ENCODE measurements around the gene MTHFSD. TPM values are rescaled to one million over a fixed set of nuclear protein-coding genes. Genes with fewer than 3 reads are reported as not detected.

The MTHFSD gene
- total RNA-seq, 2 experiments from 2014 or later, result 20.7 to 22.5 TPM

- no peaks in the 10 kb centered on the region for H3K4me1 Mint-ChIP-seq
- H3K4me3 Mint-ChIP-seq, result no peak overlapping the region
- peaks cover under 1% of the 10 kb centered on the region for H3K36me3 Mint-ChIP-seq
- no peaks in the 10 kb centered on the region for H3K27me3 Mint-ChIP-seq
- no peak overlapping the region for H3K27ac Mint-ChIP-seq
- DNase-seq, result no peak
- H3K9me3 Mint-ChIP-seq, result no peaks in the 10 kb centered on the region
Measured at GRCh38 chr16:86534779-86535615, 20.0 kb downstream of the MTHFSD start.

GRCh38 chr16:86533767-86534351 lies 21.2 kb downstream of the MTHFSD start:
- no peak for DNase-seq
- Mint-ChIP-seq H3K27me3 (no peaks in the 10 kb centered on the region), H3K4me1 (no peaks in the 10 kb centered on the region), H3K9me3 (no peaks in the 10 kb centered on the region), H3K4me3 (no peak overlapping the region), H3K27ac (peak overlapping the region; percentile 31), H3K36me3 (peaks cover 2% of the 10 kb centered on the region)

- H3K27ac Mint-ChIP-seq, result no peak overlapping the region
- H3K4me1 Mint-ChIP-seq, result no peaks in the 10 kb centered on the region
- H3K36me3 Mint-ChIP-seq, result peaks cover 2% of the 10 kb centered on the region
- H3K4me3 Mint-ChIP-seq, result no peak overlapping the region
- no peaks in the 10 kb centered on the region for H3K9me3 Mint-ChIP-seq
- no peak for DNase-seq
- no peaks in the 10 kb centered on the region for H3K27me3 Mint-ChIP-seq
Measured at GRCh38 chr16:86533076-86533475, 22.0 kb downstream of the MTHFSD start.

- DNase-seq, result no peak
Measured at GRCh38 chr16:86532526-86532815, 22.6 kb downstream of the MTHFSD start.

GRCh38 chr16:86531641-86532525 lies 23.2 kb downstream of the MTHFSD start:
- DNase-seq, result no peak
- H3K27me3 Mint-ChIP-seq, result no peaks in the 10 kb centered on the region
- no peaks in the 10 kb centered on the region for H3K9me3 Mint-ChIP-seq
- H3K27ac Mint-ChIP-seq, result no peak overlapping the region
- no peak overlapping the region for H3K4me3 Mint-ChIP-seq
- H3K36me3 Mint-ChIP-seq, result peaks cover 2% of the 10 kb centered on the region
- no peaks in the 10 kb centered on the region for H3K4me1 Mint-ChIP-seq

More at GRCh38 chr16:86532526-86532815, 22.6 kb downstream of the MTHFSD start:
- Mint-ChIP-seq H3K36me3 (peaks cover 2% of the 10 kb centered on the region), H3K9me3 (no peaks in the 10 kb centered on the region), H3K27ac (no peak overlapping the region), H3K27me3 (no peaks in the 10 kb centered on the region), H3K4me3 (no peak overlapping the region), H3K4me1 (no peaks in the 10 kb centered on the region)

GRCh38 chr16:86531191-86531545 lies 23.9 kb downstream of the MTHFSD start:
- DNase-seq, result no peak
- H3K27me3 Mint-ChIP-seq, result no peaks in the 10 kb centered on the region

GRCh38 chr16:86530251-86531190 lies 24.5 kb downstream of the MTHFSD start:
- no peaks in the 10 kb centered on the region for H3K4me1 Mint-ChIP-seq
- H3K27me3 Mint-ChIP-seq, result no peaks in the 10 kb centered on the region
- no peak overlapping the region for H3K4me3 Mint-ChIP-seq
- H3K36me3 Mint-ChIP-seq, result peaks cover 4% of the 10 kb centered on the region
- no peak overlapping the region for H3K27ac Mint-ChIP-seq
- no peaks in the 10 kb centered on the region for H3K9me3 Mint-ChIP-seq
- no peak for DNase-seq

More at GRCh38 chr16:86531191-86531545, 23.9 kb downstream of the MTHFSD start:
- Mint-ChIP-seq H3K36me3 (peaks cover 4% of the 10 kb centered on the region), H3K27ac (no peak overlapping the region), H3K4me1 (no peaks in the 10 kb centered on the region), H3K9me3 (no peaks in the 10 kb centered on the region), H3K4me3 (no peak overlapping the region)

- Mint-ChIP-seq H3K27me3 (no peaks in the 10 kb centered on the region), H3K4me1 (no peaks in the 10 kb centered on the region), H3K9me3 (no peaks in the 10 kb centered on the region), H3K27ac (no peak overlapping the region), H3K4me3 (no peak overlapping the region), H3K36me3 (peaks cover 4% of the 10 kb centered on the region)
- DNase-seq, result no peak
Measured at GRCh38 chr16:86529160-86529559, 25.9 kb downstream of the MTHFSD start.

- Mint-ChIP-seq H3K4me1 (no peaks in the 10 kb centered on the region), H3K27ac (no peak overlapping the region), H3K9me3 (no peaks in the 10 kb centered on the region), H3K36me3 (peaks cover 4% of the 10 kb centered on the region), H3K27me3 (no peaks in the 10 kb centered on the region), H3K4me3 (no peak overlapping the region)
- no peak for DNase-seq
Measured at GRCh38 chr16:86528061-86528929, 26.7 kb downstream of the MTHFSD start.

GRCh38 chr16:86527366-86527765 lies 27.7 kb downstream of the MTHFSD start:
- Mint-ChIP-seq H3K4me1 (no peaks in the 10 kb centered on the region), H3K27me3 (no peaks in the 10 kb centered on the region), H3K36me3 (peaks cover 4% of the 10 kb centered on the region), H3K9me3 (no peaks in the 10 kb centered on the region), H3K27ac (no peak overlapping the region), H3K4me3 (no peak overlapping the region)
- no peak for DNase-seq

GRCh38 chr16:86525696-86526095 lies 29.3 kb downstream of the MTHFSD start:
- no peak overlapping the region for H3K4me3 Mint-ChIP-seq
- DNase-seq, result no peak
- no peaks in the 10 kb centered on the region for H3K4me1 Mint-ChIP-seq
- no peaks in the 10 kb centered on the region for H3K9me3 Mint-ChIP-seq
- peaks cover 4% of the 10 kb centered on the region for H3K36me3 Mint-ChIP-seq
- no peak overlapping the region for H3K27ac Mint-ChIP-seq
- H3K27me3 Mint-ChIP-seq, result peaks cover 11% of the 10 kb centered on the region

- Mint-ChIP-seq H3K27ac (no peak overlapping the region), H3K9me3 (no peaks in the 10 kb centered on the region), H3K36me3 (peaks cover 2% of the 10 kb centered on the region), H3K27me3 (peaks cover 20% of the 10 kb centered on the region), H3K4me3 (no peak overlapping the region), H3K4me1 (no peaks in the 10 kb centered on the region)
- no peak for DNase-seq
Measured at GRCh38 chr16:86524029-86524428, 31.0 kb downstream of the MTHFSD start.

- no peaks in the 10 kb centered on the region for H3K4me1 Mint-ChIP-seq
- peaks cover 2% of the 10 kb centered on the region for H3K36me3 Mint-ChIP-seq
Measured at GRCh38 chr16:86523166-86523740, 31.8 kb downstream of the MTHFSD start.

More at GRCh38 chr16:86523166-86523740, 31.8 kb downstream of the MTHFSD start:
- no peak for DNase-seq
- Mint-ChIP-seq H3K27me3 (peaks cover 28% of the 10 kb centered on the region), H3K9me3 (no peaks in the 10 kb centered on the region), H3K4me3 (no peak overlapping the region), H3K27ac (no peak overlapping the region)

Data from activated naive CD8-positive, alpha-beta T cell treated with anti-CD3 and anti-CD28 coated beads for 36 hours (primary cell).